HCT116 (cell line): ENCODE results near the gene LRIG1. TPM values are rescaled to one million over a fixed set of nuclear protein-coding genes. Genes with fewer than 3 reads are reported as not detected.

Source experiments
- ATAC-seq: fragments of 200-7000 bp; cut with Tn5 transposase; 2 replicates; pipeline ENCODE4 v1.9.1; 2020; ENCODE audit warnings: mild to moderate bottlenecking, moderate library complexity
- BruUV-seq: library from RNA; stranded (reverse); fragments of 400-500 nt; replicated peaks from 2 replicates; lab custom pipeline; 2021; lab: Mats Ljungman, UMichigan
- CTCF ChIA-PET: fragments of 300-600 bp; sonication (Branson Sonifier 250); formaldehyde crosslinking; loops from one replicate; lab custom pipeline; 2021; ENCODE audit warnings: antibody characterized with exemption; lab: Charles Lee
- POLR2A ChIA-PET: fragments of 300-600, 350-600 bp; sonication (Branson Sonifier 250); formaldehyde crosslinking; loops from one replicate; lab custom pipeline; 2021; ENCODE audit warnings: antibody characterized with exemption; lab: Charles Lee
- RAD21 ChIA-PET, 2 experiments: fragments of 300-600 bp; sonication (Branson Sonifier 250); formaldehyde crosslinking; loops; one replicate each; lab custom pipeline; 2023; ENCODE audit warnings: low total read pairs in 2 of 2; ENCODE audit not compliant: uncharacterized antibody in 2 of 2, unreplicated experiment in 2 of 2, low non-redundant PET in 1 of 2; lab: Charles Lee
- DNase-seq: peaks from one replicate; pipeline ENCODE4 v3.0.0-alpha.2; 2010; ENCODE audit warnings: low read depth, low spot score
- H2AFZ ChIP-seq: fragments of 200-600 bp; shearing (Covaris generic), sonication (generic); 2 replicates; pipeline ENCODE4 v1.6.1; 2017; ENCODE audit warnings: low read depth, mixed run types, mixed read lengths, antibody characterized with exemption, low read length; ENCODE audit not compliant: poor library complexity, severe bottlenecking
- H3K27ac ChIP-seq: 2 replicates; pipeline ENCODE4 v1.5.1; 2012; ENCODE audit warnings: low read depth, low read length
- H3K27me3 ChIP-seq: fragments of 200-600 bp; sonication (generic); 2 replicates; pipeline ENCODE4 v1.6.1; 2016; ENCODE audit warnings: mixed run types, low read length, mixed read lengths; ENCODE audit not compliant: insufficient read depth
- H3K36me3 ChIP-seq, 2 experiments: fragments of 200-500 bp in 1 of 2; fragments of 200-600 bp in 1 of 2; sonication (Bioruptor generic) in 1 of 2; sonication (generic) in 1 of 2; 2 replicates each; pipeline versions ENCODE4 v1.5.1 to v1.6.1; 2014 to 2016; ENCODE audit warnings: low read length in 2 of 2, inconsistent platforms in 1 of 2, mixed read lengths in 1 of 2, mixed run types in 1 of 2; ENCODE audit not compliant: insufficient read depth in 2 of 2, control insufficient read depth in 1 of 2
- H3K4me1 ChIP-seq, 2 experiments: fragments of 200-600 bp in 1 of 2; sonication (generic) in 1 of 2; 2 replicates each; pipeline versions ENCODE4 v1.5.1 to v1.6.1; 2012 to 2017; ENCODE audit warnings: low read length in 2 of 2, inconsistent platforms in 1 of 2, mild to moderate bottlenecking in 1 of 2, mixed read lengths in 1 of 2, mixed run types in 1 of 2, moderate library complexity in 1 of 2; ENCODE audit not compliant: insufficient read depth in 2 of 2, control insufficient read depth in 1 of 2
- H3K4me2 ChIP-seq: fragments of 200-600 bp; sonication (generic); 2 replicates; pipeline ENCODE4 v1.6.1; 2017; ENCODE audit warnings: mixed run types, low read length, mixed read lengths
- H3K4me3 ChIP-seq, 2 experiments: fragments of 200-600 bp in 1 of 2; sonication (generic) in 1 of 2; replicated peaks in 1 of 2; 2 replicates each; pipeline ENCODE4 v1.5.1; 2011 to 2016; ENCODE audit warnings: low read length in 2 of 2, control low read depth in 1 of 2, low read depth in 1 of 2, mild to moderate bottlenecking in 1 of 2, mixed read lengths in 1 of 2, mixed run types in 1 of 2
- H3K79me2 ChIP-seq: fragments of 200-600 bp; sonication (generic); 2 replicates; pipeline ENCODE4 v1.6.1; 2017; ENCODE audit warnings: mild to moderate bottlenecking, mixed run types, low read length, moderate library complexity, mixed read lengths; ENCODE audit not compliant: insufficient read depth
- H3K9ac ChIP-seq: fragments of 200-600 bp; sonication (generic); 2 replicates; pipeline ENCODE4 v1.6.1; 2016; ENCODE audit warnings: low read length, mixed read lengths
- H3K9me2 ChIP-seq: fragments of 200-600 bp; sonication (generic), shearing (Covaris generic); 2 replicates; pipeline ENCODE4 v1.6.1; 2017; ENCODE audit warnings: mixed run types, mild to moderate bottlenecking, moderate library complexity; ENCODE audit not compliant: insufficient read depth
- H3K9me3 ChIP-seq, 2 experiments: fragments of 200-500 bp in 1 of 2; fragments of 200-600 bp in 1 of 2; sonication (Bioruptor generic) in 1 of 2; sonication (generic) in 1 of 2; 2 replicates each; pipeline ENCODE4 v1.6.1; 2014 to 2017; ENCODE audit warnings: low read length in 2 of 2, mixed read lengths in 2 of 2, inconsistent platforms in 1 of 2, low read depth in 1 of 2, mild to moderate bottlenecking in 1 of 2, mixed run types in 1 of 2, moderate library complexity in 1 of 2; ENCODE audit not compliant: control insufficient read depth in 1 of 2, insufficient read depth in 1 of 2
- H4K20me1 ChIP-seq: fragments of 200-600 bp; sonication (generic), shearing (Covaris generic); 2 replicates; pipeline ENCODE4 v1.6.1; 2017; ENCODE audit warnings: mixed run types, mild to moderate bottlenecking, moderate library complexity; ENCODE audit not compliant: insufficient read depth
- CEBPB ChIP-seq: IDR thresholded peaks from 2 replicates; pipeline ENCODE4 v1.6.1; 2012; ENCODE audit warnings: low read depth
- EZH2phosphoT487 ChIP-seq: fragments of 200-600 bp; IDR thresholded peaks from 2 replicates; pipeline ENCODE4 v1.6.1; 2018; ENCODE audit warnings: antibody characterized with exemption, borderline replicate concordance
- FOSL1 ChIP-seq: IDR thresholded peaks from 2 replicates; pipeline ENCODE4 v1.6.1; 2012; ENCODE audit warnings: low read depth
- JUND ChIP-seq: IDR thresholded peaks from 2 replicates; pipeline ENCODE4 v1.6.1; 2012
- POLR2A ChIP-seq: IDR thresholded peaks from 2 replicates; pipeline ENCODE4 v1.7.0; 2011; ENCODE audit warnings: borderline replicate concordance; ENCODE audit not compliant: insufficient read depth, insufficient read length; ENCODE audit errors: extremely low read depth
- SRF ChIP-seq: IDR thresholded peaks from 2 replicates; pipeline ENCODE4 v1.6.1; 2012; ENCODE audit warnings: low read depth
- YY1 ChIP-seq: IDR thresholded peaks from 2 replicates; pipeline ENCODE4 v1.6.1; 2011; ENCODE audit warnings: low read length, low read depth, moderate library complexity, mild to moderate bottlenecking; ENCODE audit not compliant: insufficient replicate concordance; ENCODE audit errors: extremely low read depth
- ZFX ChIP-seq: fragments of 450-650 bp; IDR thresholded peaks from 2 replicates; pipeline ENCODE4 v1.6.1; 2017
- ZNF274 ChIP-seq: fragments of 200-500 bp; sonication (Bioruptor generic); IDR thresholded peaks from 2 replicates; pipeline ENCODE4 v1.6.1; 2014; ENCODE audit warnings: mild to moderate bottlenecking, low read depth, low read length, inconsistent platforms
- intact Hi-C: fragments of 100-400 bp; cut with micrococcal nuclease; formaldehyde crosslinking; loops from 2 replicates; pipeline ENCODE4 v1.10.0; 2022
- total RNA-seq: library from RNA; stranded (reverse); gene quantifications from one replicate; pipeline ENCODE4 v1.2.1, GENCODE V29; 2021; ENCODE audit not compliant: unreplicated experiment
- TF ChIP-seq, protein P1 (sequence below): IDR thresholded peaks from 2 replicates; pipeline ENCODE4 v1.6.1; 2012
- TF ChIP-seq, protein P2 (sequence below): IDR thresholded peaks from 2 replicates; pipeline ENCODE4 v1.6.1; 2012; ENCODE audit warnings: low read depth
- TF ChIP-seq, protein P3 (sequence below), 3 experiments: fragments of 200-600 bp in 1 of 3; sonication (generic) in 1 of 3; IDR thresholded peaks in 2 of 3; conservative IDR thresholded peaks in 1 of 3; 2 replicates each; pipeline ENCODE4 v1.5.1; 2012 to 2017; ENCODE audit warnings: low read depth in 2 of 3, low read length in 2 of 3, antibody characterized with exemption in 1 of 3, borderline replicate concordance in 1 of 3, control low read depth in 1 of 3, mild to moderate bottlenecking in 1 of 3, mixed read lengths in 1 of 3, mixed run types in 1 of 3, moderate library complexity in 1 of 3; ENCODE audit not compliant: insufficient read depth in 1 of 3

The LRIG1 gene
- total RNA-seq, 1 experiment from 2014 or later = 3.1 TPM

DNA sequence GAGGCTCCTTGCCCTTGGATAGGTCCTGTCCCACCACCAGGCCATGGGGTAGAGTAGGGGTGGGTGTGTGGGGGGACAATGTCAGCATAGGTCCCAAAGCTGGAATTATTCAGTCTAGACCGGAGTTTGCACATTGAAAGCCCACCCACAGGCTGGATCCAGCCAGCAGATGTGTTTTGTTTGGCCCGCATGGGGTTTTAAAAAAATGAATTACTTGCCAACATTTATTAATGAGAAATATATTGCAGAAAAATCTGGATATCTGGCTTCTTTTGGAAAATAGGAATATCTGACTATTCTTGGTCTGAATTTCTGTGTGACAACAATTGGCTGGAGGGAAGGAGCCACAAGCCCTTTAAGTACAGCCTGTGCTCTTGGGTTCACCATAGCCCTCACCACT lies 17.3 kb upstream of the LRIG1 start (continued):
- TF ChIP-seq, protein P1, sequence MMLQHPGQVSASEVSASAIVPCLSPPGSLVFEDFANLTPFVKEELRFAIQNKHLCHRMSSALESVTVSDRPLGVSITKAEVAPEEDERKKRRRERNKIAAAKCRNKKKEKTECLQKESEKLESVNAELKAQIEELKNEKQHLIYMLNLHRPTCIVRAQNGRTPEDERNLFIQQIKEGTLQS = no peak
- no peak for TF ChIP-seq ZFX
- TF ChIP-seq CEBPB = no peak
- TF ChIP-seq POLR2A = no peak

DNA sequence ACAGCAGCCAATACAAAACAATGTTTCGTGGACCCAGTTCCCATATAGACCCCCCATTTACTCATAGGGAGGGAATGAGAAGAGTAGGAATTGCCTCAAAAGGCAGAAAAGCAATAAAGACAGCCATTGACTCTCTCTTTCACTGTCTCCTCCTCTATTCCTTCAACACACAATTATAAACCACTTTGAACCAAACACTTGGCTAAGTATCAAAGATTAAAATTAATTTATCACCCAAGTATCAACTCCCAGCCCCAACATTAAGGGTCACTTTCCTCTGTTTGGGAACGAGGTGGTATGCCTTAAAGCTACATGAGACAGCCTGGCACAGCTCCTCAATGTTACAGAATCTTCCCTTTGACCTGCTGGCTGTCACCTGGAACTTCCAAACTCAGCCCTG lies 16.4 kb upstream of the LRIG1 start:
- RAD21 ChIA-PET = no interaction called here
- no peak overlapping the region for H2AFZ ChIP-seq
- peaks cover 10% of the 10 kb centered on the region for H3K27me3 ChIP-seq
- no peaks in the 10 kb centered on the region for H4K20me1 ChIP-seq
- no peak overlapping the region for H3K4me2 ChIP-seq
- no peaks in the 10 kb centered on the region for H3K79me2 ChIP-seq
- H3K27ac ChIP-seq = no peak overlapping the region
- DNase-seq (no peak), ATAC-seq (no peak)
- no peaks in the 10 kb centered on the region for H3K9me3 ChIP-seq
- CTCF ChIA-PET = no interaction called here
- TF ChIP-seq EZH2phosphoT487 (no peak), JUND (no peak), SRF (no peak), YY1 (no peak), CEBPB (no peak), FOSL1 (no peak), ZNF274 (no peak)
- TF ChIP-seq, protein P2, sequence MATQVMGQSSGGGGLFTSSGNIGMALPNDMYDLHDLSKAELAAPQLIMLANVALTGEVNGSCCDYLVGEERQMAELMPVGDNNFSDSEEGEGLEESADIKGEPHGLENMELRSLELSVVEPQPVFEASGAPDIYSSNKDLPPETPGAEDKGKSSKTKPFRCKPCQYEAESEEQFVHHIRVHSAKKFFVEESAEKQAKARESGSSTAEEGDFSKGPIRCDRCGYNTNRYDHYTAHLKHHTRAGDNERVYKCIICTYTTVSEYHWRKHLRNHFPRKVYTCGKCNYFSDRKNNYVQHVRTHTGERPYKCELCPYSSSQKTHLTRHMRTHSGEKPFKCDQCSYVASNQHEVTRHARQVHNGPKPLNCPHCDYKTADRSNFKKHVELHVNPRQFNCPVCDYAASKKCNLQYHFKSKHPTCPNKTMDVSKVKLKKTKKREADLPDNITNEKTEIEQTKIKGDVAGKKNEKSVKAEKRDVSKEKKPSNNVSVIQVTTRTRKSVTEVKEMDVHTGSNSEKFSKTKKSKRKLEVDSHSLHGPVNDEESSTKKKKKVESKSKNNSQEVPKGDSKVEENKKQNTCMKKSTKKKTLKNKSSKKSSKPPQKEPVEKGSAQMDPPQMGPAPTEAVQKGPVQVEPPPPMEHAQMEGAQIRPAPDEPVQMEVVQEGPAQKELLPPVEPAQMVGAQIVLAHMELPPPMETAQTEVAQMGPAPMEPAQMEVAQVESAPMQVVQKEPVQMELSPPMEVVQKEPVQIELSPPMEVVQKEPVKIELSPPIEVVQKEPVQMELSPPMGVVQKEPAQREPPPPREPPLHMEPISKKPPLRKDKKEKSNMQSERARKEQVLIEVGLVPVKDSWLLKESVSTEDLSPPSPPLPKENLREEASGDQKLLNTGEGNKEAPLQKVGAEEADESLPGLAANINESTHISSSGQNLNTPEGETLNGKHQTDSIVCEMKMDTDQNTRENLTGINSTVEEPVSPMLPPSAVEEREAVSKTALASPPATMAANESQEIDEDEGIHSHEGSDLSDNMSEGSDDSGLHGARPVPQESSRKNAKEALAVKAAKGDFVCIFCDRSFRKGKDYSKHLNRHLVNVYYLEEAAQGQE = no peak
- TF ChIP-seq, protein P3, sequence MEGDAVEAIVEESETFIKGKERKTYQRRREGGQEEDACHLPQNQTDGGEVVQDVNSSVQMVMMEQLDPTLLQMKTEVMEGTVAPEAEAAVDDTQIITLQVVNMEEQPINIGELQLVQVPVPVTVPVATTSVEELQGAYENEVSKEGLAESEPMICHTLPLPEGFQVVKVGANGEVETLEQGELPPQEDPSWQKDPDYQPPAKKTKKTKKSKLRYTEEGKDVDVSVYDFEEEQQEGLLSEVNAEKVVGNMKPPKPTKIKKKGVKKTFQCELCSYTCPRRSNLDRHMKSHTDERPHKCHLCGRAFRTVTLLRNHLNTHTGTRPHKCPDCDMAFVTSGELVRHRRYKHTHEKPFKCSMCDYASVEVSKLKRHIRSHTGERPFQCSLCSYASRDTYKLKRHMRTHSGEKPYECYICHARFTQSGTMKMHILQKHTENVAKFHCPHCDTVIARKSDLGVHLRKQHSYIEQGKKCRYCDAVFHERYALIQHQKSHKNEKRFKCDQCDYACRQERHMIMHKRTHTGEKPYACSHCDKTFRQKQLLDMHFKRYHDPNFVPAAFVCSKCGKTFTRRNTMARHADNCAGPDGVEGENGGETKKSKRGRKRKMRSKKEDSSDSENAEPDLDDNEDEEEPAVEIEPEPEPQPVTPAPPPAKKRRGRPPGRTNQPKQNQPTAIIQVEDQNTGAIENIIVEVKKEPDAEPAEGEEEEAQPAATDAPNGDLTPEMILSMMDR (IDR thresholded peaks at IDR 0.05 in 2 of 3, conservative IDR thresholded peaks at IDR 0.05 in 1 of 3; ENCODE audit: borderline replicate concordance in 1 of 3, insufficient read depth in 1 of 3, low read depth in 2 of 3, low read length in 2 of 3) = no peak
- H3K9ac ChIP-seq = no peak overlapping the region
- H3K4me1 ChIP-seq = no peaks in the 10 kb centered on the region
- POLR2A ChIA-PET = no interaction called here
- no peaks in the 10 kb centered on the region for H3K36me3 ChIP-seq
- H3K4me3 ChIP-seq = no peak overlapping the region
- no TSS peak for BruUV-seq
- H3K9me2 ChIP-seq = no peaks in the 10 kb centered on the region
- intact Hi-C loops = loop anchor here (10.0 kb wide), 1 partner anchor 62 kb away; no protein-coding TSS in a partner anchor
